GM19025 (cell line): Measurements from ENCODE around the gene CKAP4.

Experiments
- ATAC-seq: cut with Tn5 transposase; IDR thresholded peaks from one replicate; pipeline ENCODE4 v1.9.1; 2021; ENCODE audit warnings: mild to moderate bottlenecking, low read depth, moderate library complexity; ENCODE audit not compliant: unreplicated experiment

CKAP4 gene

DNA sequence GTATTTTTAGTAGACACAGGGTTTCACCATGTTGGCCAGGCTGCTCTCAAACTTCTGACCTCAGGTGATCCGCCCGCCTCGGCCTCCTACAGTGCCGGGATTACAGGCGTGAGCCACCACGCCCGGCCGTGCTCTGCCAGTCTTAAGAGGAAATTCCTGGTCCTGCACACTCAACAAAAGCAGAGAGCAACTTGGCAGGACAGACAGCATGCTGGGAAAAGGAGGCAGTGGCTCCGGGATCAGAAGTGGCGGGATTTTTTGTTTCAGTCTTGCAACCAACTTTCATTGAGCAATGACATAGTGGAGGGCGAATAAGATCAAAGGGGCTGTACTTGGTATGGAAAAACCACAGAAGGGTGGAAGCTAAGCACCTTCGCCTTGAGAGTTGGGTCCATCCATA is 2.1 kb downstream of the CKAP4 start:
- ATAC-seq, result no peak

DNA sequence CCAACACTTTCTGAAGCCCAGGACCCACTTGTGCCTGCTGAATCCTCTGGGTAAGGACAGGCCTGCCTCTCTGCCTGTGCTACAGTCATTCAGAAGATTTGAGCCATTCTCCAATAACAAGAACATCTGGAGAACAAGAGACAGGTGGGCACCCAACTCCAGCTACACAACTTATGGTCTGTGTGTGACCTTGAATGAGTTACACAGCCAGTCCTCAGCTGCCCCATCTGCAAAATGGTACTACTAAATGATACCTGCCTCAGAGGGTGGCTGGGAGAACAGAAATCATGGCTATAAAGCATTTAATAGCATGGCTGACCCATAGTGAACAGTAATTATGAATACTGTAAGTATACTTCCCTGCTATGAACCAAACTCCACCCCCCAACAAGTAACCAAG is 4.2 kb downstream of the CKAP4 start:
- ATAC-seq, result no peak

DNA sequence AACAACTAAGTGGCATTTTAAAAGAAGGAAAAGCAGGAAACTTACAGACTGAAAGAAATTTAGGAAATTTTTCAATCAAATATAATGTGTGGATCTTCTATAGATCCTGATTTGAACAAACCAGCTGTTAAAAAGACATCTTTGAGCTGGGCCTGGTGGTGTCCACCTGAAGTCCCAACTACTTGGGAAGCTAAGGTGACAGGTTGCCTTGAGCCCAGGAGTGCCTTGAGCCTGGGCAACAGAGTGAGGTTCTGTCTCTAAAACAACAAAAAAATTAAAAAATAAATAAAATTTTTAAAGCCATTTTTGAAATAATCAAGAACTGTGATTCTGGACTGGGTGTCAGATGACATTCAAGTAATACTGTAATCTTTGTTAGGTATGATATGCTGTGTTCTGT is 7.0 kb downstream of the CKAP4 start:
- no peak for ATAC-seq

DNA sequence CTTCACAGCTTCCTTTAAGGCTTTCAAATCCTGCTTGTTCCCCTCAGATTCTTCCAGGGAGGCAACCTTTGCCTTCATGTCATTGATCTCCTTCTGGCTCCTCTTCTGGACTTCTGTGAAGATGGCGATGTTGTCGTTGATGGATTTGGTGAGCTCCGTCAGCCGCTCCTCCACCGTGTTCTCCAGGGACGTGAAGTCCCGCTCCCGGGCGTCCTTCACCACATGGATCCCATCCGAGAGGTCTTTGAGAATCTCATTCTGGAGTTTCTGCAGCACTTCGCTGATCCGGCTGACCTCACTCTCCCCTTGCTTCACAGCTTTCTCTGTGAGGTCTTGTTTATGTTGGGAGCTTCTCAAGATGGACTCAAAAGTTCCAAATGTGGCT is 7.9 kb downstream of the CKAP4 start:
- no peak for ATAC-seq

DNA sequence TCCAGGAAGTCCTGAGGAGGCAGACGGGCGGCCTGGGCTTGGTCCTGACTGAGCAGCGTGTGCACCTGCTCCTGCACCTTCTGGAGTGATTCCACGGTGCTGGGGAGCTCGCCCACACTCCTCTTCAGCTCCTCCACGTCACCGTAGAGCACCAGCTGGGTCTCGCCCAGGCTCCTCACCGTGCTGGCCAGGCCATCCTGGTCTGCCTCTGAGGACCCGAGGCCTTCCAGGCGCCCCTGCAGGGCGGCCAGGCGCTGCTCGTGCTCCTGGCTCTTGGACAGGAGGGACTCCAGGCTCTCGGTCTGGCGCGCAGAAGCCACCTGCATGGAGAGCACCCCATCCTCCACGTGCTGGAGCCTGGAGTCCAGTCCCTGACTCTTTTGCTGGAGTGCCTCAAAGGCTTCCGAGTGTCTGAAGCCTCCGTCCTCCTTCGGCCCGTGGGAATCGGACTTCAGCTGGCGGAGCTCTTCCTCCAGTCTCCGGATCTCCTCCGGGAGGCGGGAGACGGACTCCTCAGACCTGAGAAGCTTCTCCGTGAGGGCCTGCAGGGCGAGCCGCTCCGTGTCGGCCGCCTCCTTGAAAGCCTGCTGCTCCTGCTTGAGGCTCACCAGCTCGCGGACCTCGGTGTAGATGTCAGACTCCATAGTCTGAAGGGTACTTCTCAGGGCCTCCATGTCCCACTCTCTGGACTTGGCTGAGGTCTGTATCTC is 8.4 kb downstream of the CKAP4 start:
- no peak for ATAC-seq

DNA sequence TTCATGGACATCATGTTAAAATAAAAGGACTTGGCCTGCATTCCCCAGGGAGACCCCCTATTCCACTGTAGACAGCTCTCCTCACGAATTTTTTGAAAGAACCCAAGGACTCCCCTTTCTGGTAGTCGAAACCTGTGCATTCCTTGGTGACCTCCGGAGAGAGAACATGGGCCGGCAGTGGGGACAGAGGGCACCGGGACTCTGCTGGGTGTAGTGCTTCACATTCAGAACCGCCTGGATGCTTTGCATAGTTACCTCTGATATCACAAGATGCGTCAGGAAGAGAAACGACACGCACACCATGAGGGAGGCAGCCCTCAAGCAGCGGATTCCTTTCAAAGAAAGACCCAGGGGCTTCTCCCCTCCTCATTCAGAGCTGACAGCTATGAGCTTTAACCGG is 9.7 kb downstream of the CKAP4 start:
- ATAC-seq, result no peak

DNA sequence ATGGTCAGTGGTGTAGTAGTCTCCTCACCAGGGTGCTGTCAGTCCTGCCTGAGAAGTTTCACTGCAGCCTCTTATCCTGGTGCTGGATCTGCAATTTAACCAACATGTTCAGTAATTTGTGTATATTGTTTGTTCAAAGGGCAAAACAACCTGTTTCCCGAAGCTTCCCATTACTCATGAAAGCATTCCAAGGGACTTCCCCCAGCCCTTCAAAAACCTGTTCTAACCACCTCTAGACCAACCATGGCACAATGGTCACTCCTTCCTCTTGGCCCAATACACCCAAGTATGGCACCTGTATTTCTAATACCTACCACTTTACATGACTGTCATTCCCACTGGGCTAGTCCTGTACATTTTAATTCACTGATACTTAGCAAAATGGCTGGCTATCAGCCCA is 12.1 kb downstream of the CKAP4 start:
- ATAC-seq, result no peak

DNA sequence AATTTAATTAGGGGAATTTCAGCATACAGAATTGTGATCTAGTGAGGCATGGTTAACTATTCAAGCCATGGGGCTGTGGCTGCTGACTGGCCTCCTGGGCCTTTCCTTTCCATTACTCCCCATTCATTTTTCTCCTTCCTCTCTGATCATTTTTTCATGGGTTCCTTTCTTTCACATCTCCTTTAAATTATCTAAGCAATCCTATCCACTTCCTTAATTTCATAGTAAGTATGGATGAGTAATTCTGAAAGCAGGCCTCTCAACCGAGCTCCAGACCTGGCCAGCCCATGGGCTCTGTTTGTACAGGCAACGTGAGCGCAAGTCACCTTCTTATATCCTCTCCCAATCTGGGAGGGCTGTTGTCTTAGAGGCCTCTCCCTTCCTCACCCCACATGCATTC is 13.4 kb downstream of the CKAP4 start:
- ATAC-seq, result no peak

DNA sequence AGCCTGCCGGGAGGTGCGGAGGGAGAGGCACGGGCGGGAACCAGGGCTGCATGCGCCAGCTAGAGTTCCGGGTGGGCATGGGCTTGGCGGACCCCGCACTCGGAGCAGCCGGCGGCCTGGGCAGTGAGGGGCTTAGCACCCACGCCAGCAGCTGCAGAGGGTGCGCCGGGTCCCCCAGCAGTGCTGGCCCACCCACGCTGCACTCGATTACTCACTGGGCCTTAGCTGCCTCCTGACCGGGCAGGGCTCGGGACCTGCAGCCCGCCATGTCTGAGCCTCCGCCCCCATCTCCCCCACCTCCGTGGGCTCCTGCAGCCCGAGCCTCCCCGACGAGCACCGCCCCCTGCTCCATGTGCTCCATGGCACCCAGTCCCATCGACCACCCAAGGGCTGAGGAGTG is 14.8 kb downstream of the CKAP4 start:
- no peak for ATAC-seq

DNA sequence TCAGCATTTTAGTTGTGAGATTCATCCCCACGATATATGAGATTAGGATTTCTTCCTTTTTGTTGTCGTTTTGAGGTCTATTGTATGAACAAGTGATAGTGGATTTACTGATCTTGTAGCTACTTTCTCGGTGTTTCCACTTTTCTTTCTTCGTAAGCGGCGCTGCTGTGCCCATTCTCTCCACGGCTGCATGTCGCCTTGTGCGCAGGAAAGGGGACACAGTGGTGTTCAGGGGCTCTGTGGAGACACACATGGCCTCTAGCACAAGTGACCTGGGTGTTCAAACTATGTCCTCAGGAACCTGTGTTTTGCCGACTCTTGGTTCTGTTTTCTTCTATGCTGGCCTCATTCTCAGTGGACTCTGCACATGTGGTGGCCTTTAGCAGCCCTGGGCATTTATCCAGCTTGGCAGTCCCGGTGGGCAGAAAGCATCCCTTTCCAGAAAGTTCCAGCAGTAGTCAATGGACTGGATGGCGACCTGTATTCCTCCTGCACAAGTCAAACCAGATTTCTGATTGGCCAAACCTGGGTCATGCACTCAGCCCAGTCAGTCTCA is 18.7 kb downstream of the CKAP4 start:
- no peak for ATAC-seq

DNA sequence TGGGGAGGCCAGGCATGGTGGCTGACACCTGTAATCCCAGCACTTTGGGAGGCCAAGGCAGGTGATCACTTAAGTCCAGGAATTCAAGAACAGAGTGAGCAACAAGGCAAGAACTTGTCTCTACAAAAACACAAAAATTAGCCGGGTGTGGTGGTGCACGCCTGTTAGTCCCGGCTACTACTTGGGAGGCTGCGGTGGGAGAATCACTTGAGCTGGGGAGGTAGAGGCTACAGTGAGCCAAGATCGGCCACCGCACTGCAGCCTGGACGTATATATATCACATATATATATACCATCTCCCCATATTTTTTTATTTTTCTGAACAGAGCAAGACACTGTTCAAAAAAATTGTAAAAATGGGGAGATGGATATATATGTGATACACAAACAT is 19.5 kb downstream of the CKAP4 start:
- ATAC-seq, result no peak

DNA sequence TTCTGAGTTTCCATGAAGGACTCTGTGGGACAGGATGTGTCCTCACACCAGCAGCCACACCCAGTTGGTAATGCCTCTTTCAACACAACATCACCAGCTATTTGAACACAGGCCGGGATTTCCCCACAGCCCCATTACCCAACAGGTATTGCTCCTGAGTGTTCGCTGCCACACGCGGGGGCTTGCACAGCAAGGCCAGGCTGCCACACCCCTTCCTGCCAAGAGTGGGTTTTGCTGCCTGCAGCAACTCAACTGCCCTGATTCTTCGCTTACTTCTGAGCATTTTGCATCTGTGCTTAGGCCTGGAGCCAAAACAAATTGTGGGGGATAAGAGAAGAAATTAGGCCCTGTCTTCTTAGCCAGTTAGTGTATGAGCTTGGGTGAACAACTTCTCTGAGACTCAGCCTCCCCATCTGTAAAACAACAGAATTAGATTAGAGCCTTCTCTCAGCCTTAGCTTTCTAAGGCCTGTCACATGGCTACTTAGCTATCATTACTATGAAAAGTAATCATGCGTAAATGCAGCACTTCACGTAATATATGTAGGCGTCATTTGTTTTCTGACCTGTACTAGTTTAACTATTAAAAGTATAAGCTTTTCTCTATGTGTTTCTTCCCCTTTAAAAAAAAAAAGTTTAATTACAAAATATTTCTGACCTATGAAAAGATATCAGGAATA is 20.0 kb downstream of the CKAP4 start:
- ATAC-seq, result no peak

DNA sequence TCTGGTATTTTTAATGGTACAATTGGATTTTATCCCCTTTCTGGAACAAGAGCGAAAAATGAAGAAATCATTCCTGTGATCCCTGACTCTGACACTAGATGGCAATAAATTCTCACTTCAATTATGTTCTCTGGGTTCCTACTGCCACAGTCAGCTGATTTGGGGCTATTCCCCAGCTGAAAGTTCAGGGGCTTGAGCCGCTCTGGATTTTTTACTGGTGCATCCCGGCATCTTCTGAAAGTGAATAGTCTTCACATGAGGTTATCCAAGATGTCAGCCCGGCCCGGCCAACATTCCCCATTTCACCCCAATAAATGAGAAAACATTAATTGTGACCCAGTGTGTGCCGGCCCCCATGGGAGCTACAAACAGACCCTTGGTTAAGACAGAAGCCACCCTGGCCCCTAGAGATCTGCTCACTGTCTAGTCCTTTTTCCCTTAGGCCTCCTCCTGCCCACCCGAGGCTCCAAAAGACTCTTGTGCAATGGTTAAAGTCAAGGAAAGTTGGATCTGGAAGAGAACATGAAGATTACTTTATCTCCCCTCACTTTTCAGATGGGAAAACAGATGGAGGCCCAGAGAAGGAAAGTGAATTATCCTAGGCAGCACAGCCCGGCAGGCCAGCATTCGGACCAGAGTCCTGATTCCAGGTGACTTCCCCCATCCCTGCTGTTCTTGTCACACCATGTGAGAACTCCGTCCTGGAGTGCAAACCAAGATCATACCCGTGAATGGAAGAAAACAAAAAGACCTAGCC is 20.8 kb downstream of the CKAP4 start:
- no peak for ATAC-seq

DNA sequence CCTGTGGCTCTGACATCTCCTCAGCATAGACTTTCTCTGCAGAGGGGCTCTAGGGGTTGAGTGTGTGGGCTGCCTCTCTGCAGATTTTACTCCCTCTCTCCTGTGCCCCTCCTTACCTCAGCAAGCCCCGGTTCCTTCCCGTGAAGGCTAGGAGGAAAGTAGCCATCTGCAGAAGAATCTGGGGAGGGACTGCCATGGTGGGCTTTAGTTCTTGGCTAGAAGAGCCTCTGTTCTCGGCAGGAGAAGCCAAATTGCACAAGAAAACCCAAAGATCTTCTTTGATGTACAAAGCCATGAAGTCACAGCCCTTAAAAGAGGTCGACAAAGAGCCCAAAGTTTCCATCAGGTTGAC is 23.5 kb downstream of the CKAP4 start:
- no peak for ATAC-seq

DNA sequence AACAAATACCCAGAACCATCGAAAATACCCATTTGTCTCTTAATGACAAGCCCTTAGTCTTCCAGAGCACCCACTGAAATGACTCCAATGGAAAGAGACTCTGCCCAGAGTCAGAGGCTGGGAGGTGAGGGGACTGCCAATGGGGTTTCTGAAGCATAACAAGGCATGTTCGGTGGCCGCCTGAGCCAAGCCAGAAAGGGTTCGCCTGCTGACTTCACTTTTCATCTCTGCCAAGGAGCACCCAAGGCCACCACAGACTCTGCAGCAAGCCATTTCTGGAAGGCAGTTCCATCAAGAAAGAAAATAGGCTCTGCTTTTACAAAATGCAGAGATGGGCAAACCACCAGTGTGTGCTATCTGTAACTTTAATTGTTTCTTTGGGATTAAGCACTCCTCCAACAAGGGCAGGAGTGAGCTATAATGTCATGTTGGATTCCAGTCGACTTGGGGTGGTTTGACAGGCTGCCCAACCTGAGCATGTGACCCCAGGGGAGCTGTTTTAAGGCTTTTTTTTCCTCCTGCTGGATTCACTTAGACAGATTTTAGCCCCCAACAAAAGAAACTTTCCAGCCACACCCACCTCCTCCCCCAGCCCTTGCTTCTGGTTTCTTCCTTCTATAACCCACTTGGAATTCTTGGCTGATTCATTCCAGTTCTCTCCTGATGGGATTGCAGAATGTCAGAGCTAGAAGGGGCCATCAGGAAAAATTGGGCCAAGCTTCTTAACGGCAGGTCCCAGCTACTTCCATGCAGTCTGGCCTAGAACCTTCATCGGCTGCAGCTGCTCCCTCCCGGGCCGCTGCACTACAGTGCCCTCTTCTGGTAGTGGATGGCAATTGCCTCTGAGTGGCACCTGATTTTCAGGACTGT is 24.1 kb downstream of the CKAP4 start:
- ATAC-seq, result no peak

DNA sequence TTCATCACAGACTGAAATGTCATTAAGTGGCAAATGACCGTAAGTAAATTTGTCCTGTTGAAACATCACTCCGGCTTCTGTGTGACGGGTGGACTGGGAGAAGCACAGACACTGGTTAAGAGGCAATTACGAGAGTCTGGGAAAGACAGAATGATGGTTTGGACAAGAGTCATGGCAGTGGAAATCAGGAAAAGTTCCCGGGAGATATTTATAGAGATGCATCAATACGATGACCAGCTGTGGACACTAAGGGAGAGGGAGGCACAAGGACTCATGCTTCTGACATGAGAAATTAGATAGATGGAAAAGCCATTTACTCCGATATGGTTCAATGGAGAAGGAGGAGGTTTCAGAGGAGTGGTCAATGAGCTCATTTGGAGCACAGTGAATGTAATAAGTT is 27.3 kb downstream of the CKAP4 start:
- ATAC-seq, result no peak

DNA sequence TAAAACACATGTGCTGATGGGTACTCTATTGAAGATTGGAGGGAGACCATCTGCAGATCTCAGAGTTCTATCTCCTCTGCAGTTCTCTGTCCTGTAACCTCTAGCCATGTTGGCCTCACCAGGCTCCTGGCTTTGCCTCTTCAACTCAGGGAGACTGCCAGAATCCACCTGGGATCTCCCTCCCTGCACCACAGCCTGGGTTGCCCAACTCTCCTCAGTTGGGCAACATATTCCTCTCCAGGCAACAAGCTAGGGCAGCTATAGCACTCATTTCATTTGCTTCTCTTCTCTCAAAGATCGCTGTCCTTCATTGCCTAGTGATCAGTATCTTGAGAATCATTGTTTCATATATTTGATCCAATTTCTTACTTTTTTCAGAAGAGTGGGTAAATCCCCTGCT is 28.8 kb downstream of the CKAP4 start:
- no peak for ATAC-seq

DNA sequence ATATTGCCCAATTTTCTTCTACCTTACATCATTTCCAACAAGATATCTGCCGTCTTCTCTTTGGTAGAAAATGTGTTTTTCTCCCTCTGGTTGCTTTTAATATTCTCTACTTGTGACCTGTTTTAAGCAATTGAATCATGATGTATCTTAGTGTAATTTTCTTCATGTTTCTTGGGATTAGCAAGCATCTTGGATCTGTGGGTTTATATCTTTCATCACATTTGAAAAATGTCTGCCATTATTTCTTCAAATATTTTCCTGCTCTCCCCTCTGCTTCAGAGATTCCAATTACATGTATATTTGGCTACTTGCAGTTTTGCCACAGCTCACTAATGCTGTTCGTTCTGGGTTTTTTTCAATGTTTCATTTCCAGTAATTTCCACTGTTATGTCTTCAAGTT is 30.1 kb downstream of the CKAP4 start:
- ATAC-seq, result no peak

DNA sequence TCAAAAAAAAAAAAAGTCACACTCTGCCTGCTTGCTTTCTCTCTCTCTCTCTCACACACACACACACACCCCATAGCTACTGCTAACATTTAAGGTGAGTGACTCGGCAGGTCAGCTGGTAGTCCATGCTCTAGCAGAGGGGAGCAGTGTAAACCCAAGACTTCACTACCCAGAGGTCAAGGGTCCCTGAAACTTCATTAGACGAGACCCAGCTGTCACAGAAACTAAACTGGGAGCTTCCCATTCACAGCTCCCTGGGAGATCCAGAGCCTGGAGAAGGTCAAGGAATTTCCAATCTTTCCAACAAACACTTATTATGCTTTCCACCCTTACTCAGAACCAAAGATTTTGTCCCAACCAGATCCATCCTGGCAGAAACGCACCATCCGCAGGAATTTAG is 33.2 kb downstream of the CKAP4 start:
- no peak for ATAC-seq

DNA sequence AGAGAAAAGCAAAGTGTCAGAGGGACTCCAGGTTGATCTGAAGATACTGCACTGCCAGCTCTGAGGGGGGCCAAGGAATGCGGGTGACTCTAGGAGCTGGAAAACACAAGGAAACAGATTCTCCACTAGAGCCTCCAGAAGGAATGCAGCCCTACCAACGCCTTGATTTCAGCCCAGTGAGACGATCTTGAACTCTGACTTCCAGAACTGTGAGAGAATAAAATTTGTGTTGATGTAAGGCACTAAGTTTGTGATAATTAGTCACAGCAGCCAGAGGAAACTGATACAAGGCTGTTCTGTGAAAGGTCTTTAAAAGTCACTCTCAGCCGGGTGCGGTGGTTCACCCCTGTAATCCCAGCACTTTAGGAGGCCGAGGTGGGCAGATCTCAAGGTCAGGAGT is 34.2 kb downstream of the CKAP4 start:
- ATAC-seq, result no peak

DNA sequence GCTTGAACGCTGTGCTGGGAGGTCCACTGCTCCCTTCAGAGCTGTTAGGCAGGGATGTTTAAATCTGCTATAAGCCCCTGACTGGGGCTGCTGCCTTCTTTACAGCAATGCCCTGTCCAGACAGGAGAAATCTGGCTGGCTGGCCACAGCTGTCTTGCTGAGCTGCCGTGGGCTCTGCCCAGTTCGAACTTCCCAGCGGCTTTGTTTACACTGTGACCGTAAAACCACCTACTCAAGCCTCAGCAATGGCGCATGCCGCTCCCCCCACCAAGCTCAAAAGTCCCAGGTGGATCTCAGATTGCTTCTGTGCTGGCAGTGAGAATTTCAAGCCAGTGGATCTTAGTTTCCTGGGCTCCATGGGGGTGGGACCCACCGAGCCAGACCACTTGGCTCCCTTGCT is 35.8 kb downstream of the CKAP4 start:
- no peak for ATAC-seq
